ENCODE results near the gene MTERF4. TPM values are rescaled to one million over a fixed set of nuclear protein-coding genes. Genes with fewer than 3 reads are reported as not detected.

MTERF4 gene
- total RNA-seq, 6 experiments from 2014 or later = 12.1 to 26.3 (median 17.0) TPM

GRCh38 chr2:241074065-241074818 lies 27.8 kb downstream of the MTERF4 start:
- Histone ChIP-seq H3K9me3 (no peaks in the 10 kb centered on the region), H3K27me3 (no peaks in the 10 kb centered on the region), H3K27ac (no peak overlapping the region), H3K4me1 (peaks cover 0 to 4% (median under 1%) of the 10 kb centered on the region in 4 donors), H3K4me3 (no peak overlapping the region), H3K36me3 (peaks cover 0 to 52% (median 3%) of the 10 kb centered on the region in 4 donors)
- no peak for TF ChIP-seq POLR2A (IDR thresholded peaks at IDR 0.05)
- no peak for TF ChIP-seq CTCF (IDR thresholded peaks at IDR 0.05)
- intact Hi-C loops (cut with DNase I) = no loop called here
- WGBS (ENCODE audit: insufficient coverage, low coverage, low lambda C conversion rate, missing lambda C conversion rate) = 84% methylated on average over 9 of the region's 16 CpGs
- ATAC-seq (no peak), DNase-seq (no peak)

DNA sequence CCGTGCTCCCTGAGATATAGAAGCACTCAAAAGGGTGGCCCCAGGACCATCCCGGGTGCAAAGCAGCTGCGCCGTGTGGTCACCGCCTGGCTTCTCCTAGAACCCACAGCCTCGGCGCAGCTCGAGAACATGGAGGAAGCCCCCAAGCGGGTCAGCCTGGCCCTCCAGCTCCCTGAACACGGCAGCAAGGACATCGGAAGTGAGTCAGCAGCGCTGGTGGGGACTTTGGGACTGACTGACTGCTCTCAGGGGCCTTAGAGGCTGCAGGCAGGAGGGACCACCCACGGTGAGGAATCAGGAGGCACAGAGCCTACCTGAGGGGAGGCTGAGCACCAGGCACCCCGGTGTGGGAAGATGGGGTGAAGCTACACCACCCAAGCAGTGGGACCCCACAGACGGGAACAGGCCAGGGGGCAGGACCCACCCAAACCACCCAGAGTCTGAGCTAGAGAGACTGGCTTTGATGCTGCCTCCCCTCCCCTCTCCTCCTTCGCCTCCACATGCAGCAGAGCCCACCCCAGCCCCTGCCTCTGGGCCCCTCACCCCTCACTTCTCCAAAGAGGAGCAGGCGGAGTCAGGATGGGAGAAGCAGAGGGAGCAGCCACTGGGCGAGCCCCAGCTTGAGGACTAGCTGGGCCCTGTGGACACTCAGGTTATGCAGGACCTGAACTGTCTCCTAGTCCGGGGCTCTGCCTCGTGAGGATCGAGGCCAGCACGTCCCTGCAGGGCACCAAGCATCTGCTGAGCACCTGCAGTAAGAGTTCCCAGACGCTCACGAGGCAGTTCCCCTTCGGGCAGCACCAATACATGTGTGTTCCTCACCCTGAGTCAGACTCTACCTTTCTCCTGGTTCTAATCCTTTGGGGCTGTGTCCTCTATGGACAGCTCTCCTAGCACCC lies 28.7 kb downstream of the MTERF4 start:
- peaks cover 0 to 57% (median 4%) of the 10 kb centered on the region in 4 donors for H3K36me3 ChIP-seq
- no peak for TF ChIP-seq POLR2A (IDR thresholded peaks at IDR 0.05)
- no peak for TF ChIP-seq CTCF (IDR thresholded peaks at IDR 0.05)

DNA sequence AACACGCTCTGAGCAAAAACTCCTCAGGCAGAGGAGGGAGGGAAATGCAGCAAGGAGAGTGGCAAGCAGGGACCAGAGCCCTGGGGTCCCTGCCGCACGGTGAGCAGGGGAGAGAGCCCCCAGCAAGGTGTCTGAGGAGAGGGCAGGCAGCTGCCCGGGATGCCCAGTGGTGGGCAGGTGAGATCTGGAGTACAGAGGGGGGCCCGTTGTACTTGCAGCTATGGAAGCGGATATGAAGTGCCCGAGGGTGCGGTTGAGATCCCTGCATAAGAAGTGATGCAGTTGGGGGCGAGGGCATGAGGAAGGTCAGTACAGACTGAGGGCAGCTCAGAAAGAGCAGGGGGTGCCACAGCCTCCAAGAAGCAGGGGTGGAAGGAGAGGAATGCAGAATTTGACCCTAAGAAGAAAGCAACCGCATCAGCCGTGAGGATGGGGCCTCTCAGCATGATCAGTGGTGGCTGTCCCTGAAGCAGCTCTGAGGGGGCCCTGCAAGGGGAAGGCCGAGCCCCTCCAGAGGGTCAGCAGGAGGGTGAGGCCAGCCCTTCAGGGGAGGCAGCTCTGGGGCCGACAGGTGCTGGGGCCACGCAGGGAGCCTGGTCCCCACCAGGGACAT lies 29.4 kb downstream of the MTERF4 start:
- DNase-seq (no peak), ATAC-seq (no peak)
- no peaks in the 10 kb centered on the region for H3K4me1 ChIP-seq
- TF ChIP-seq POLR2A (IDR thresholded peaks at IDR 0.05) (no peak), CTCF (IDR thresholded peaks at IDR 0.05) (no peak)
- H3K27me3 ChIP-seq = no peaks in the 10 kb centered on the region
- no peaks in the 10 kb centered on the region for H3K9me3 ChIP-seq
- WGBS (ENCODE audit: insufficient coverage, low coverage, low lambda C conversion rate, missing lambda C conversion rate) = 100% methylated on average over 2 of the region's 14 CpGs
- no peak overlapping the region for H3K27ac ChIP-seq
- H3K4me3 ChIP-seq = no peak overlapping the region
- peaks cover 0 to 62% (median 4%) of the 10 kb centered on the region in 4 donors for H3K36me3 ChIP-seq
- intact Hi-C loops (cut with DNase I) = no loop called here

More for the DNA sequence above, 28.7 kb downstream of the MTERF4 start:
- Histone ChIP-seq H3K27ac (no peak overlapping the region), H3K9me3 (no peaks in the 10 kb centered on the region), H3K27me3 (no peaks in the 10 kb centered on the region), H3K4me1 (no peaks in the 10 kb centered on the region), H3K4me3 (no peak overlapping the region)
- 80% methylated on average over 1 of the region's 25 CpGs for WGBS (ENCODE audit: insufficient coverage, low coverage, low lambda C conversion rate, missing lambda C conversion rate)
- ATAC-seq (no peak), DNase-seq (no peak)
- intact Hi-C loops (cut with DNase I) = no loop called here

GRCh38 chr2:241072151-241072550 lies 29.9 kb downstream of the MTERF4 start:
- peaks cover 0 to 64% (median 4%) of the 10 kb centered on the region in 4 donors for H3K36me3 ChIP-seq
- intact Hi-C loops (cut with DNase I) = no loop called here
- no peak for TF ChIP-seq POLR2A (IDR thresholded peaks at IDR 0.05)
- TF ChIP-seq CTCF (IDR thresholded peaks at IDR 0.05) = no peak
- no CpG with 5 or more reads among the region's 9 CpGs for WGBS (ENCODE audit: insufficient coverage, low coverage, low lambda C conversion rate, missing lambda C conversion rate)
- no peak overlapping the region for H3K4me3 ChIP-seq
- H3K9me3 ChIP-seq = no peaks in the 10 kb centered on the region
- H3K4me1 ChIP-seq = no peaks in the 10 kb centered on the region
- ATAC-seq (no peak), DNase-seq (no peak)
- H3K27ac ChIP-seq = no peak overlapping the region
- no peaks in the 10 kb centered on the region for H3K27me3 ChIP-seq
